ENCODE measurements around the gene RNF39. TPM values are rescaled to one million over a fixed set of nuclear protein-coding genes. Genes with fewer than 3 reads are reported as not detected.

The RNF39 gene
- total RNA-seq, 1 donor from 2014 or later: not detected

Other genes with a start within 250 kb of the RNF39 start
- not detected in 2 replicates for gene HLA-G, start 247.9 kb downstream of the RNF39 start, total RNA-seq
- 519 and 1,118 TPM in 2 replicates for gene HLA-A, start 133.2 kb downstream of the RNF39 start, total RNA-seq
- 30.3 and 36.2 TPM in 2 replicates for gene POLR1H, start 14.5 kb downstream of the RNF39 start, total RNA-seq
- 8.6 and 12.0 TPM in 2 replicates for gene PPP1R11, start 8.6 kb downstream of the RNF39 start, total RNA-seq
- not detected in 2 replicates for gene TRIM31, start 37.3 kb upstream of the RNF39 start, total RNA-seq
- not detected in 2 replicates for gene TRIM40, start 60.4 kb upstream of the RNF39 start, total RNA-seq
- gene TRIM10, start 85.4 kb upstream of the RNF39 start, total RNA-seq: not detected in 2 replicates
- gene TRIM15, start 87.8 kb upstream of the RNF39 start, total RNA-seq: not detected in 2 replicates
- gene TRIM26, start 137.6 kb upstream of the RNF39 start, total RNA-seq: 18.5 and 23.6 TPM in 2 replicates

All from dermis microvascular lymphatic vessel endothelial cell (primary cell).